GM21515 (cell line): Measurements from ENCODE around the gene BANF1.
A peak's percentile ranks its signal among the peaks of the same experiment; 100 is the strongest.

Experiments used
- ATAC-seq: cut with Tn5 transposase; IDR thresholded peaks from one replicate; pipeline ENCODE4 v1.9.1; 2021; ENCODE audit not compliant: unreplicated experiment

BANF1 gene

GRCh38 chr11:66037327-66037726, 35.0 kb downstream of the BANF1 start:
- ATAC-seq: no peak

DNA sequence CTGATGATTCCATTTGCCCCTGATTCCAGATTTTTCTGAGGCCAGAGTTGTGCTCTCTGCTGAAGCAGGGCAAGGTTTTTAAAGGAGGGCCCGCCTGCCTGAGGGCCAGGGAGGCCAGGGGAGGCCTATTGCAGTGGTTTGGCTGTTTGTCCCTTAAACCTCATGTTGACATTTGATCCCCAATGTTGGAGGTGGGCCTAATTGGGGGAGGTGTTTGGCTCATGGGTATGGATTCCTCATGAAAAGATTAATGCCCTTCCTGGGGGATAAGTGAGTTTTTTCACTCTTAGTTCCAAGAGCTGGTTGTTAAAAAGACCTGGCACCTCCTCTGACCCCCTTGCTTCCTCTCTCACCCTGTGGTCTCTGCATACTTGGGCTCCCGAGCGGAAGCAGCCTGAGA, 37.5 kb downstream of the BANF1 start:
- no peak for ATAC-seq

DNA sequence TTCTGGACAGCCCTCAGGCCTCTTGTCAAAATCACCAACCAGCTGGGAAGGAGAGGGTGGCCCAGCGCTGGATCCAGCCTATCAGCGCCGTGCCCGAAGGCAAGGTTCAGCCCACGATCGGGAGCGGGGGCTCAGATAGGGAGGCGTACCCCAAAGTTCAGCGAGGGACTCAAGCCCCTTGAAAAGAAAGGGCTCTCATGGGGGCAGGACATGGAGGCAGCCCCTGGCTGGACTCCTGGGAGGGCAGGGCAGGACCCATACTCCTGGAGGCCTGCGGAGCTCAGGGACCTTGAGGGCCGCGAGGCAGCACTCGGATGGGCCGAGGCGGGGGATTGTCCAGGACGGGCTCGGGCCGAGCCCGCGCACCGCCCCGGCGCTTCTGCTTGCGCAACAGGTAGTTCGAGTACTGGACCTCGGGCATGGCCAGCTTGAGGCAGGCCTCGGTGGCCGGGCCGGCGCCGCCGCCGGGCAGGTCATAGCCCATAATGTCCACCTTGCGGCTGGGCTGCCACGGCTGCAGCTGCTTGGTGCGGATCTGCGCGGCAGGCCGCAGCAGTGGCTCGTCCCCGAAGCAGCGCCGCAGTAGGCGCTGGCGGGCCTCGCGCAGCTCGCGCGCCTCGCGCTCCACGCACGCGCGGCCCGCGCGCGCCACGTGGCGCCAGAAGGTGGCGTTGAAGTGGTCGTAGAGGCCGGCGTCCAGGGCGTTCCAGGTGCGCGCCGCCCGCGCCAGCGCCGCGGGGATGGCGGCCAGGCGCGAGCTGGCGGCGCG, 40.1 kb downstream of the BANF1 start:
- no peak for ATAC-seq

DNA sequence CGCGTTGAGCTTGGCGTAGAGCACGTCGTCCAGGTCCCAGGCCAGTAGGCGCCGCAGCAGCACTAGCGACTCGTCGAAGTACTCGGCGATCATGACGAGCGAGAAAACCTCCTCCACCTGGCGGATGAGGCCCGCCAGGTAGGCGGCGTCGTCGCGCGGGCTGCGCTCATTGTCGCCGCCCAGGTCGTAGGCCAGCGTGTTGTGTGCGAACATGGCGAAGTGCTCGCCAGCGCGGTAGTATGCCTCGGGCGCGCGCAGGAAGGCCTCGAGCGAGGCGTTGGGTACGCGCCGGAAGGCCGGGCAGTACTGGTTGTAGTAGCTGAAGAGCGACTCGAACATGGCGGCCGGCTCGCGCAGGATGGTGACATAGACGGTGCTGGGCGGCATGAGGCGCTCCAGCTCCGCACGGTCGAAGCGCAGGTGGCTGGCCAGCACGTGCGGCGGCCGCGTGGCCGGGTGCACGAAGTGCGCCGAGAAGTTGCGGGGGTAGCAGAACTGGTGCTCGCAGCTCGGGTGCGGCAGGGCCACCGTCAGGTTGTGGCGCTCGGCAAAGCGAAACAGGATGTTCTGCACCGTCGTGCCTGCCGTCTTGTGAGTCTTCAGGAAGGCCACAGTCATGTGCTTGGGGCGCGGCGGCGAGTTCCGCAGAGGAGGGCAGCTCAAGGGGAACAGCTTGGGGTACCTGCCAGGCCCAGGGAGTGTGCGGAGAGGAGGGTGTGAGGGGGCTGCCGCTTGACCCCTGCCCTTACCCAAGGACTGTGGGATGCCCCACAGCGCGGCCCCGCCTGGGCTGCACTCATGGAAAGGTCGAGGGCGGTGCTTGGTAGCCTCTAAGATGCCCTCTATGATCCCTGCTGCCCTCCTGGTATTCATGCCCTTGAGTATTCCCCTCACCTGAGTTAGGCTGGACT, 40.9 kb downstream of the BANF1 start:
- ATAC-seq: no peak

DNA sequence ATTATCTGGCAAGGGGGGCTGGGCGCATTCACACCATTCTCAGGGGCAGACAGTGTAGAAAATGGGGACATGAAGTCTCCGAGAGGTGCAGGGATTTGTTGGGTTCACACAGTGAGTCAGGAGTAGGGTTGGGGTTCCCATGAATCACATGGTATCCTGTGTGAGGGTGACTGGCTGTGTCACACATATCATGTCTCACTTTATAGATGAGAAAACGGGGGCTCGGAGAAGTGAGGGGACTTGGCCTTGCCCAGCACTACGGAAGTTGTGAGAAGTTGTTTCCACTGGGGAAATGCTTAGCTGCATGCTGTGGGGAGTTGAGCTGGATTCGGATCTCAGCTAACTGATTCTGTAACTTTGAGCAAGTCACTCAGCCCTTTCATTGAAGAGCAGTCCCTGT, 42.5 kb downstream of the BANF1 start:
- ATAC-seq: no peak

GRCh38 chr11:66045177-66045639, 42.9 kb downstream of the BANF1 start:
- ATAC-seq: no peak

DNA sequence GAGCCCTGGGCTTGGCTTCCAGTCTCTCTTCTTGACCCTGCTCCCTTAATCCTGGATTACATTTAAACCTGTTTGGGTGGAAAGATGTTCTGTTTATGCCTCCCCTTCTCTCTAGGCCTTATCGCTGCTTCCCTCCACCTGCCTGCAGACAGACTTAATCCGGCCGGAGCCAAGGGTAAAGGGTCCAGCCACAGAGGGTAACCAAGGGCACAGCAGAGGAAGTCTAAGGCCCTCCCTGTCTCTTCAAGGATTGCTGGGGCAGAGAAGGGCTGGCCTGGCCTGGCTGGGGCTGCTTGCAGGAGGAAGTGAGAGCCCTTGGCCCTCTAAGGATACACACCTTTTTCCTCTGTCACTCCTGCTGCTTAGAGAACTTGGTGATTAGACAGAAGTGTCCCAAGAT, 44.6 kb downstream of the BANF1 start:
- ATAC-seq: no peak

DNA sequence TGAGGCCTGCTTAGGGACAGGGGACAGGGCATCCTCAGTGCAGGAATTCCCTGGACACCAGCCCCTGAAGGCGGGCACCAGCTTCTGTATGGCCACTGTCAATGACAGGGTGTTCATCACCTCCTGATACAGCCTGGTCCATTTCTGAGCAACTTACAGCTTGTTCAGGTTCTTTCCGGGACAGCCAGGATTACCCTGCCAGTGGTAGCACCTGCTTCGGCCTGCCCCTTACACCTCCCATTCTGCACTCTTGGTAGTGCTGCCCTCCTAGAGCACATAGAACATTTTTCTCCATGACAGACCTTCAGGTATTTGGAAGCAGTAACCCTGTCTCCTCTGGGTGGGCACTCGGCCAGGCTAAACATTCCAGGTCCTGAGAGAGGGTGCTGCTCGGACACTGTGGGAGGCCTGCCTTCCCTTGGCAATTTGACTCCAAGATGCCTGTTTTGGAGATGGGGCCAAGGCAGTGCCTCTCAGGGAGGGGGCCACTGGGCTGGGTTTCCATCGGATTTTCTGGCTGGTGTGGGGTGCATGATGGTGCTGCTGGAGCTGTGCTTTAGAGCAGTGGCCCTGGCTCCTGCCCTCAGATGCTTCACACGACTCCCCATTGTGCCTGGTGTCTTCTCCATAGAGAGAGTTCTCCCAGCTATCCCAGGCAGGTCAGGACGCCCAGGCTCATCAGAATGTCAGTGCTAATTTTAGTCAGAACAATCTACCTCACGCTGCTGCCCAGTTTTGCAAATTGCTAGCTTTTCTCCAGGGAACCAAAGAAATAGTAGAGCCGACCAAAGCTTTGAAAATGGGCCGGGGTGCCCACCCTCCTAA, 45.5 kb downstream of the BANF1 start:
- no peak for ATAC-seq

DNA sequence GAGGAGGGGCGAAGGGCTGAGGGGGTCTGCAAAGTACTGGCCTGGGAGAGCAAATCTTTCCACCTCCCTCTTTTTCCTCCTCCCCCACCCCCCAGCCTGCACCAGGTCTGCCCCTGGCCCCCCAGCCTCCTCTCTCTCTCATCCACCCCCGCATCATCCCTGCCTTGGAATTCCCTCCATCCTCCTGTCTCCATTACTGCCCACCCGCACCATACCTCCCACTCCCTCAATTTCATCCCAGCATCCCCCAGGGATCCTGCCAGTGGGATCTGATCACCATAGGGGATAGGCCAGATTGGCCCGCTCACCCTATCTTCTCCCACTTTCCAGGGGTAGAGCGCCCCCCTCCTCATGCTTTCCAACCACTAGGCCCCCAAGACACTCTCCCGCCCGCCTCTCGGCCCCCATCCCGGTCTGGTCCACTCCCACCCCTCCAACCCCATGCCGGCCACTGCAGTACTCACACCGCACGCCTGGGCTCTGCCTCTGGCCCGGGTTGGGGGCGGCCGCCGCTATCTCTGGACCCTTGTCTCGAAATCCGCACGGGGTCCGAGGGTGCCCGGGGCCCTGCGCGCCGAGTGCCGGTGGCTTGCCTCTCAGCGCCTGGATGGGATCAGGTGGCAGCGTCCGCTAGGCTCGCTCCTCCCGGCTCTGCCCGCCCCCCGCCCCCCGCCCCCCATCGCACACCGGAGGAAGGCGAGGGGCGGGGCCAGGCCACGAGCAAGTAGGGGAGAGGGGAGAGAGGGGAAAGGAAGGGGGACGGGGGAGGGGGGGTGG, 46.4 kb downstream of the BANF1 start, which contains the start of gene GAL3ST3:
GAL3ST3 (minus strand) TSS at position 615 of the 777 bp plus-strand sequence. CDS start 3,746 bp downstream, outside the sequence.
- no peak for ATAC-seq

- ATAC-seq: no peak
Observed at GRCh38 chr11:66050581-66051231, 48.4 kb downstream of the BANF1 start.

DNA sequence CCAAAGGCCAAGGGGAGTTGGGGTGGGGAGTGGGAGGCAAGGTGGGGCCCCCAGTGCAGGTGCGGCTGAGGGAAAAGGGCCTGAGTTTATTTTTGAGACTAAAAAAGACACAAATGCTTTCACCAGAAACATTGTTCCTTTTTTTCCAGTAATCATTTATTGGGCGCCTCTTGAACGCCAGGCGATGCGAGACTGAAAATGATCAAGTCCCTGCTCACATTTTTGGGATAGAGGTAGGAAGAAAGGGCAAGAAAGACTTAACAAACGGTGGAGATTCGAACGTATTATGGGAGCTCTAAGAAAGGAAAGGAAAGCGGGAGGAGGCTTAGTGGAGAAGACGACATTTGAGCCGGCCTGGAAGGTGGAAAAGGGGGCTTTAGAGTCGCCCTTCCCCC, 49.1 kb downstream of the BANF1 start:
- ATAC-seq: no peak

DNA sequence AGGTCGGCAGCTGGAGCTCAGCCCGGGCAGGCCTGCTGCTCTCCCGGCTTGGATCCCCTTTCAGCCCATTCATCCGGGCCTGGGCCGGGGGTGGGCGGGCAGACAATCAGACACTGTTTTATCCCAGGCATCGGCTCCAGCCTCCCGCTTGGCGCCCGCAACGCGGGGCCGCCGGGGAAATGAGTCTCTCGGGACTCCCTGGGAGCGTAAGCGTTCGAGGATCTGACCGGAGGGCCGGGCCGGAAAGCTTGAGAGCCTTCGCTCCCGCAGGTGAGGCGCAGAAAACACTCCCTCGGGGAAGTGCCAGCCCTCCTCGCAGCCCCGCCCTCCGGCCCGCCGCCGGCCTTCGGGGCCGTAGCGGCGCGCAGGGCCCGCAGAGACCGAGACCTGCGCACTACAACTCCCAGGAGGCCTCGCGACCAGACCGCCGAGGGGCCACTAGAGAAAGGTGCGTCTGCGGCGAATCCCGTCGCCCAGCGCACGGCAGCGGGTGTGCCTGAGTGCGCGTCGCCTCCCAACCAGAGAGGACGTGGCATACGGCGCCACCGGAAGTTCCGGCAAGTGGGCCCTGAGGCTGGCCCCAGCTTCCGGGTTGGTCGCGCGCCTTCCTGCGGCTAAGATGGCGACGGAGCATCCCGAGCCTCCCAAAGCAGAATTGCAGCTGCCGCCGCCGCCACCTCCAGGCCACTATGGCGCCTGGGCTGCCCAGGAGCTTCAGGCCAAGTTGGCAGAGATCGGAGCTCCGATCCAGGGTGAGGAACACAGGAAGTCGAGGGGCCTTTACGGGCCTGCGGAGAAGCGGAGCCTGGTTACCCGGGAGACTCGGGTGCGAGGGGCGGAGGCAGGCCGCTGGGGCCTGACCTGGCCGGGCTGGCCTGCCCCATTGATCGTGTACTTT, 49.7 kb downstream of the BANF1 start, which contains the start of gene SF3B2:
SF3B2 (plus strand) TSS at position 599 of the 898 bp plus-strand sequence; CDS start at position 620, 21 bp downstream.
- ATAC-seq: peak; percentile 92

- no peak for ATAC-seq
Observed at GRCh38 chr11:66052664-66052982, 50.3 kb downstream of the BANF1 start.
